ENCODE measurements around the gene TIAM2.

Gene TIAM2

GRCh38 chr6:155078331-155078745 is 83.2 kb downstream of the TIAM2 start:
- H3K9ac ChIP-seq (ENCODE audit: low read length in 2 of 2): no peak overlapping the region
- H3K4me3 ChIP-seq (ENCODE audit: low read length in 2 of 2): no peak overlapping the region
- no peaks in the 10 kb centered on the region for H3K36me3 ChIP-seq (ENCODE audit: control insufficient read depth in 2 of 2, insufficient read depth in 2 of 2, low read length in 2 of 2)
- H3K4me1 ChIP-seq (ENCODE audit: control insufficient read depth, insufficient read depth, low read length): no peaks in the 10 kb centered on the region
- no peaks in the 10 kb centered on the region for H3K9me3 ChIP-seq (ENCODE audit: control insufficient read depth in 2 of 2, low read length in 2 of 2)
- H3K27me3 ChIP-seq (ENCODE audit: control insufficient read depth in 1 of 2, insufficient read depth in 2 of 2, low read length in 2 of 2): no peaks in the 10 kb centered on the region
- H3K27ac ChIP-seq (ENCODE audit: low read length): no peak overlapping the region

GRCh38 chr6:155079985-155080452 is 84.9 kb downstream of the TIAM2 start:
- no peak overlapping the region for H3K9ac ChIP-seq (ENCODE audit: low read length in 2 of 2)
- no peak overlapping the region for H3K27ac ChIP-seq (ENCODE audit: low read length)
- no peaks in the 10 kb centered on the region for H3K9me3 ChIP-seq (ENCODE audit: control insufficient read depth in 2 of 2, low read length in 2 of 2)
- no peaks in the 10 kb centered on the region for H3K36me3 ChIP-seq (ENCODE audit: control insufficient read depth in 2 of 2, insufficient read depth in 2 of 2, low read length in 2 of 2)
- H3K4me3 ChIP-seq (ENCODE audit: low read length in 2 of 2): no peak overlapping the region
- no peaks in the 10 kb centered on the region for H3K27me3 ChIP-seq (ENCODE audit: control insufficient read depth in 1 of 2, insufficient read depth in 2 of 2, low read length in 2 of 2)
- H3K4me1 ChIP-seq (ENCODE audit: control insufficient read depth, insufficient read depth, low read length): no peaks in the 10 kb centered on the region

DNA sequence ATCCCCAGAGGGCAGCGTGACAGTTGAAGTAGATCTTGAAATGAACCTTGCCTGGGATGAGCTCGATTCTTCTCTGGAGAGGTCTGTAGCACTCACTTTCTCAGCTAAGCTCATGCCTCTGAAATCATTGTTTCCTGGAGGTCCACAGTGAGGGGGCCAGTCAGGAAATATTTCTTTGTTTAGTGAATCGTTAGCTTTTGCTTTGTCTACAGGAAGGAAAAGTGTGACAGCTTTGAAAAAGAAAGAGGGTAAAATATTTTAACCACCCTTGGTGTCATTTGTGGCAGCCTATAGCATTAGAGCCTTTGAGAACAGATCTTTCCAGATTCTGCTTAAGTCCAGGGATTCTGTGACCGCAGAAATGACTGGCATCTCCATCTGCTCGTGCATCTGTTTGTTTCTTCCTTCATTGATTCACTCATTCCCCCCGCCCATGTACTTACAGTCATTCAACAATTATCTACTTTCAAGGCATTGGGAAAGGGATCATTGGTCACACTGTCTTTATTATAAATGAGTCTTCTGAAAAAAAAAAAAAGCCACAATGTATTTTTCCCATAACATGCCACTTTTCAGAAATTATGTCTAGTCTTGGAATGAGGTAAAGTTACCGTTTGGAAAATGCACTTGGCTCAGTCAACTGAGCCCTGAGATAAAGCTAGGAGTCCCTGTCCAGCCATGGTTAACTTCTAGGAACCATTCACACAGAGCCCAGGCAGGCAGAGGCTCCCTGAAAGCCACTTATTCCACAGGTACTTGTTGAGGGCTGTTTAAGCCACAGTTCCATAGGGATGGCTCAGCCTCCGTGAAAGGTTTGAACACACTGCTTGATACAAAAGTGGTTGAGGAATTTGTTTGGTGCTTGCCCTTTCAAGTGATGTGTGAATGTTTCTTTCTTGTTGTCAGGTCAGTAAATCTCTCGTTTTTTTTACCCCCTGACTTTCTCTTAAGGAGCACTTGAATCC is 86.0 kb downstream of the TIAM2 start:
- Histone ChIP-seq H3K4me1 (ENCODE audit: control insufficient read depth, insufficient read depth, low read length) (no peaks in the 10 kb centered on the region), H3K27ac (ENCODE audit: low read length) (no peak overlapping the region), H3K9me3 (ENCODE audit: control insufficient read depth in 2 of 2, low read length in 2 of 2) (no peaks in the 10 kb centered on the region), H3K36me3 (ENCODE audit: control insufficient read depth in 2 of 2, insufficient read depth in 2 of 2, low read length in 2 of 2) (no peaks in the 10 kb centered on the region), H3K27me3 (ENCODE audit: control insufficient read depth in 1 of 2, insufficient read depth in 2 of 2, low read length in 2 of 2) (no peaks in the 10 kb centered on the region), H3K4me3 (ENCODE audit: low read length in 2 of 2) (no peak overlapping the region), H3K9ac (ENCODE audit: low read length in 2 of 2) (no peak overlapping the region)

DNA sequence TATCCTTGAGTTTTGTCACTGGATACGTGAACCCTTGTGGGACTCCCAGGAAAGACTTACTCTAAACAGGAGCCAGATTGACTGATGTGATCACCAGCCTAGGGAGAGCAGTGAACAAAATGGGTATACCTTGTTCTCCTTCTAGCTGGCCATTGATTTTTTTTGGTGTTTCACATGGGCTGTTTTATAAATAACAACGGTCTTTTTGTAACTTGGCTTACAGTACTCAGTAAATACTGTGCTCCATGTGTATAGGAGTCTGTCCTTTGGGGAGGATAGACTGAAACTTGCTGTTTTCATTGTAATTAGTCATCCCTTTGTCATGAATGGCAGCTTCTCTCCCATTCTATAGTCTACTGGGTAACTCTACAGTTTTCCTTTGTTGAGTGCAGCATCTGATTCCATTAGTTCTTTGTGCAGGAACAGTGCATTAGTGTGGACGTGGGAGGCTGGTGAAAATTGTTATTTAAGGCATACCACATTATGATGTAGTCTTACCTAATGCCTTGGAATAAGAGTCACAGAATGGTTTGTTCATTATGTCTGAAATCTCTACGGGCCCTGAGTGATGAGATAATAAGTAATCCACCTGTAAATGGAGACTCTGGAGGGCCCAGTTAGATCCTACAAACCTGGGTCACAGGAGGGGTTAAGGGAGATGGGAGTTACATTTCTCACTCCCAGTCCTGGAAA is 89.5 kb downstream of the TIAM2 start:
- Histone ChIP-seq H3K27ac (ENCODE audit: low read length) (no peak overlapping the region), H3K4me1 (ENCODE audit: control insufficient read depth, insufficient read depth, low read length) (no peaks in the 10 kb centered on the region), H3K36me3 (ENCODE audit: control insufficient read depth in 2 of 2, insufficient read depth in 2 of 2, low read length in 2 of 2) (no peaks in the 10 kb centered on the region), H3K9ac (ENCODE audit: low read length in 2 of 2) (no peak overlapping the region), H3K9me3 (ENCODE audit: control insufficient read depth in 2 of 2, low read length in 2 of 2) (no peaks in the 10 kb centered on the region), H3K4me3 (ENCODE audit: low read length in 2 of 2) (no peak overlapping the region), H3K27me3 (ENCODE audit: control insufficient read depth in 1 of 2, insufficient read depth in 2 of 2, low read length in 2 of 2) (no peaks in the 10 kb centered on the region)

GRCh38 chr6:155085582-155086257 is 90.6 kb downstream of the TIAM2 start:
- no peaks in the 10 kb centered on the region for H3K4me1 ChIP-seq (ENCODE audit: control insufficient read depth, insufficient read depth, low read length)
- H3K9ac ChIP-seq (ENCODE audit: low read length in 2 of 2): no peak overlapping the region
- no peak overlapping the region for H3K27ac ChIP-seq (ENCODE audit: low read length)
- H3K9me3 ChIP-seq (ENCODE audit: control insufficient read depth in 2 of 2, low read length in 2 of 2): no peaks in the 10 kb centered on the region
- H3K27me3 ChIP-seq (ENCODE audit: control insufficient read depth in 1 of 2, insufficient read depth in 2 of 2, low read length in 2 of 2): no peaks in the 10 kb centered on the region
- no peaks in the 10 kb centered on the region for H3K36me3 ChIP-seq (ENCODE audit: control insufficient read depth in 2 of 2, insufficient read depth in 2 of 2, low read length in 2 of 2)
- H3K4me3 ChIP-seq (ENCODE audit: low read length in 2 of 2): no peak overlapping the region

GRCh38 chr6:155088856-155089255 is 93.7 kb downstream of the TIAM2 start:
- Histone ChIP-seq H3K27ac (ENCODE audit: low read length) (no peak overlapping the region), H3K36me3 (ENCODE audit: control insufficient read depth in 2 of 2, insufficient read depth in 2 of 2, low read length in 2 of 2) (no peaks in the 10 kb centered on the region), H3K4me3 (ENCODE audit: low read length in 2 of 2) (no peak overlapping the region), H3K9ac (ENCODE audit: low read length in 2 of 2) (no peak overlapping the region), H3K4me1 (ENCODE audit: control insufficient read depth, insufficient read depth, low read length) (no peaks in the 10 kb centered on the region), H3K27me3 (ENCODE audit: control insufficient read depth in 1 of 2, insufficient read depth in 2 of 2, low read length in 2 of 2) (no peaks in the 10 kb centered on the region), H3K9me3 (ENCODE audit: control insufficient read depth in 2 of 2, low read length in 2 of 2) (no peaks in the 10 kb centered on the region)

DNA sequence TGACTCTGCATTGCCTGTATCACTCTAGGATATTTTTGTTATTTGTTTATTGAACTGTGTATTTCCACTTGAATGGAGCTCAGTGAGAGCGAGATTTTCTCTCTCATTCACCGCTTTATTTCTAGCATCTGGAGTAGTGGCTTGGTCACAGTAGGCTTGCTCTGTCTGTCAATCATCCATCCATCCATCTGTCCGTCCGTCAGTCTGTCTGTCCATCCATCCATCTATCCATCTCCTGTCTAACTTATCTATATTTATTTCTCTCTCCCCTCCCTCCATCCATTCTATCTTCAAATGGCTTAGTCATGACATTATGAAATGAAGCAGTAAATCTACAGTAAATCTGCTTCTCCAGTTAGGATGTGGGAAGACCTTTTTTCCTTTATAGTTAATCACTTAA is 94.6 kb downstream of the TIAM2 start:
- H3K9ac ChIP-seq (ENCODE audit: low read length in 2 of 2): no peak overlapping the region
- H3K27ac ChIP-seq (ENCODE audit: low read length): no peak overlapping the region
- H3K4me1 ChIP-seq (ENCODE audit: control insufficient read depth, insufficient read depth, low read length): no peaks in the 10 kb centered on the region
- H3K9me3 ChIP-seq (ENCODE audit: control insufficient read depth in 2 of 2, low read length in 2 of 2): no peaks in the 10 kb centered on the region
- no peak overlapping the region for H3K4me3 ChIP-seq (ENCODE audit: low read length in 2 of 2)
- no peaks in the 10 kb centered on the region for H3K36me3 ChIP-seq (ENCODE audit: control insufficient read depth in 2 of 2, insufficient read depth in 2 of 2, low read length in 2 of 2)
- H3K27me3 ChIP-seq (ENCODE audit: control insufficient read depth in 1 of 2, insufficient read depth in 2 of 2, low read length in 2 of 2): no peaks in the 10 kb centered on the region

GRCh38 chr6:155090166-155090565 is 95.1 kb downstream of the TIAM2 start:
- Histone ChIP-seq H3K4me3 (ENCODE audit: low read length in 2 of 2) (no peak overlapping the region), H3K9me3 (ENCODE audit: control insufficient read depth in 2 of 2, low read length in 2 of 2) (no peaks in the 10 kb centered on the region), H3K27ac (ENCODE audit: low read length) (no peak overlapping the region), H3K4me1 (ENCODE audit: control insufficient read depth, insufficient read depth, low read length) (no peaks in the 10 kb centered on the region), H3K27me3 (ENCODE audit: control insufficient read depth in 1 of 2, insufficient read depth in 2 of 2, low read length in 2 of 2) (no peaks in the 10 kb centered on the region), H3K9ac (ENCODE audit: low read length in 2 of 2) (no peak overlapping the region), H3K36me3 (ENCODE audit: control insufficient read depth in 2 of 2, insufficient read depth in 2 of 2, low read length in 2 of 2) (no peaks in the 10 kb centered on the region)

DNA sequence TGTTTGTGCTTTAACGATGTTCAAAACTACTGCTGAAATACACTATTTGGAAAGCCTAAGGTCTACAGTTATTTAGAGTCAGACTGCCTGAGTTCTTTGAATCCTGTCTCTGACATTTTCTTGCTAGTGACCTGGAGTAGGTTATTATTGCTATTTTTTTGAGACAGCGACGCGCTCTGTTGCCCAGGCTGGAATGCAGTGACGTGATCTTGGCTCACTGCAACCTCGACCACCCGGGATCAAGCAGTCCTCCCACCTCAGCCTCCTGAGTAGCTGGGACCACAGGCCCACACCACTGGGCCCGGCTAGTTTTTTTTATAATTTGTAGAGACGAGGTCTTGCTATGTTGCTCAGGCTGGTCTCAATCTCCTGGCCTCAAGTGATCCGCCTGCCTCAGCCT is 96.6 kb downstream of the TIAM2 start:
- no peak overlapping the region for H3K27ac ChIP-seq (ENCODE audit: low read length)
- no peaks in the 10 kb centered on the region for H3K4me1 ChIP-seq (ENCODE audit: control insufficient read depth, insufficient read depth, low read length)
- H3K4me3 ChIP-seq (ENCODE audit: low read length in 2 of 2): no peak overlapping the region
- no peaks in the 10 kb centered on the region for H3K27me3 ChIP-seq (ENCODE audit: control insufficient read depth in 1 of 2, insufficient read depth in 2 of 2, low read length in 2 of 2)
- H3K9me3 ChIP-seq (ENCODE audit: control insufficient read depth in 2 of 2, low read length in 2 of 2): no peaks in the 10 kb centered on the region
- no peaks in the 10 kb centered on the region for H3K36me3 ChIP-seq (ENCODE audit: control insufficient read depth in 2 of 2, insufficient read depth in 2 of 2, low read length in 2 of 2)
- no peak overlapping the region for H3K9ac ChIP-seq (ENCODE audit: low read length in 2 of 2)

GRCh38 chr6:155093430-155093829 is 98.3 kb downstream of the TIAM2 start:
- H3K9ac ChIP-seq (ENCODE audit: low read length in 2 of 2): no peak overlapping the region
- no peaks in the 10 kb centered on the region for H3K36me3 ChIP-seq (ENCODE audit: control insufficient read depth in 2 of 2, insufficient read depth in 2 of 2, low read length in 2 of 2)
- H3K9me3 ChIP-seq (ENCODE audit: control insufficient read depth in 2 of 2, low read length in 2 of 2): no peaks in the 10 kb centered on the region
- no peaks in the 10 kb centered on the region for H3K4me1 ChIP-seq (ENCODE audit: control insufficient read depth, insufficient read depth, low read length)
- no peak overlapping the region for H3K4me3 ChIP-seq (ENCODE audit: low read length in 2 of 2)
- no peaks in the 10 kb centered on the region for H3K27me3 ChIP-seq (ENCODE audit: control insufficient read depth in 1 of 2, insufficient read depth in 2 of 2, low read length in 2 of 2)
- no peak overlapping the region for H3K27ac ChIP-seq (ENCODE audit: low read length)
